ENCODE results near the gene PELI2. TPM values are rescaled to one million over a fixed set of nuclear protein-coding genes. Genes with fewer than 3 reads are reported as not detected.

The PELI2 gene
- total RNA-seq: 7.9 and 23.0 TPM in 2 replicates

GRCh38 chr14:56117765-56118610, at the start of gene PELI2:
TSS of gene PELI2 (plus strand) at chr14:56118411. CDS start at chr14:56118661, 250 bp downstream.

Data from epithelial cell of alveolus of lung (primary cell).